ENCODE data around the gene F2RL2. TPM values are rescaled to one million over a fixed set of nuclear protein-coding genes. Genes with fewer than 3 reads are reported as not detected.

Gene F2RL2
- total RNA-seq, 1 donor from 2014 or later = 26.0 TPM

DNA sequence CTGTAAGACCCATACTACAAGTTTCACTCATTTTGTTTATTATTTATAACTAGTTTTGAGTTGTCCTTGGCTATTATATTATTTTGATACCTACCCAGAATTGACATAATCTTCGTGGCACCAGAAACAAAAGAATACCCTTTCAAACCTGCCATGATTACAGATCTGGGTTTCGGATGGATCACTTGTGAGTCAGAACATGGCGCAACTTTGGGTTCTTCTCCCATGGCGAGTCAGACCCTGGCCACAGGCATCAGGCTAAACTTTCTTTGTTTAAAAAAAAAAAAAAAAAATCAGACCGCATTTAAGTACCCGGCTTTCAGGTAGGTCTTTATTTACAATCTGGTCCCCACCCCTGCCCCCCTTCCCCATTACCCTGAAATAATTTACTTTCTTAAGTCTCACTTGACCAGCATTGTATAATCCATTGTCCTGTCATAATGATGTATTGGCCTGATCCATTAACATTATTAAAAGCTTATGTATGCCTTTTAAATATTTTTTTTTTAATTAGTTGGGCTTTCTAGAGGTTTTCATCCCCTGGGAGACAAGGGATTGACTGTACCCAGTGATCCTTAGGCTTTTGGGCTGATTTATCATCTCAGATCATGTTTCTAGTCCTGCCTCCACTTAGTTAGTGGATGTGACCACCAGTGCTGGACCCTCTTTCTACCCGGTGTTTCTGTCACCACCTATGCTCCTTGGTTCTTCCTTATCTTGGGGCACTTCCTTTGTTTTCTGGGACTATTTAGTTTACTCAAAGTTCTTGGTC is 43.9 kb downstream of the F2RL2 start:
- TF ChIP-seq, protein P1, sequence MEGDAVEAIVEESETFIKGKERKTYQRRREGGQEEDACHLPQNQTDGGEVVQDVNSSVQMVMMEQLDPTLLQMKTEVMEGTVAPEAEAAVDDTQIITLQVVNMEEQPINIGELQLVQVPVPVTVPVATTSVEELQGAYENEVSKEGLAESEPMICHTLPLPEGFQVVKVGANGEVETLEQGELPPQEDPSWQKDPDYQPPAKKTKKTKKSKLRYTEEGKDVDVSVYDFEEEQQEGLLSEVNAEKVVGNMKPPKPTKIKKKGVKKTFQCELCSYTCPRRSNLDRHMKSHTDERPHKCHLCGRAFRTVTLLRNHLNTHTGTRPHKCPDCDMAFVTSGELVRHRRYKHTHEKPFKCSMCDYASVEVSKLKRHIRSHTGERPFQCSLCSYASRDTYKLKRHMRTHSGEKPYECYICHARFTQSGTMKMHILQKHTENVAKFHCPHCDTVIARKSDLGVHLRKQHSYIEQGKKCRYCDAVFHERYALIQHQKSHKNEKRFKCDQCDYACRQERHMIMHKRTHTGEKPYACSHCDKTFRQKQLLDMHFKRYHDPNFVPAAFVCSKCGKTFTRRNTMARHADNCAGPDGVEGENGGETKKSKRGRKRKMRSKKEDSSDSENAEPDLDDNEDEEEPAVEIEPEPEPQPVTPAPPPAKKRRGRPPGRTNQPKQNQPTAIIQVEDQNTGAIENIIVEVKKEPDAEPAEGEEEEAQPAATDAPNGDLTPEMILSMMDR (IDR thresholded peaks at IDR 0.05; ENCODE audit: insufficient read depth, low read depth, low read length) = no peak
- no peak for TF ChIP-seq EZH2 (IDR thresholded peaks at IDR 0.05; ENCODE audit: insufficient read depth, low read length)
- Histone ChIP-seq H3K9ac (ENCODE audit: low read length) (no peak overlapping the region), H3K4me3 (ENCODE audit: insufficient read depth, low read depth, low read length) (no peak overlapping the region), H3K4me2 (ENCODE audit: low read length) (no peak overlapping the region), H3K9me3 (ENCODE audit: insufficient read depth, low read depth, low read length) (no peaks in the 10 kb centered on the region), H2AFZ (ENCODE audit: low read depth, low read length) (no peak overlapping the region), H4K20me1 (ENCODE audit: insufficient read depth, low read length) (no peaks in the 10 kb centered on the region), H3K4me1 (ENCODE audit: insufficient read depth, low read length) (peaks cover 7% of the 10 kb centered on the region), H3K79me2 (ENCODE audit: insufficient read depth, low read length) (no peaks in the 10 kb centered on the region), H3K27ac (ENCODE audit: low read depth, low read length) (no peak overlapping the region), H3K36me3 (ENCODE audit: insufficient read depth, low read length) (no peaks in the 10 kb centered on the region), H3K27me3 (ENCODE audit: insufficient read depth, low read length) (no peaks in the 10 kb centered on the region)
- Mint-ChIP-seq H3K27ac (ENCODE audit: unreplicated experiment) (no peak overlapping the region), H3K9me3 (ENCODE audit: unreplicated experiment) (no peaks in the 10 kb centered on the region), H3K4me3 (ENCODE audit: unreplicated experiment) (no peak overlapping the region), H3K36me3 (ENCODE audit: low read depth, unreplicated experiment) (no peaks in the 10 kb centered on the region), H3K4me1 (ENCODE audit: low read depth, unreplicated experiment) (peaks cover 12% of the 10 kb centered on the region), H3K27me3 (ENCODE audit: low read depth, unreplicated experiment) (no peaks in the 10 kb centered on the region)
- DNase-seq (ENCODE audit: low read depth) (peak; percentile 27), FAIRE-seq (no peak)

DNA sequence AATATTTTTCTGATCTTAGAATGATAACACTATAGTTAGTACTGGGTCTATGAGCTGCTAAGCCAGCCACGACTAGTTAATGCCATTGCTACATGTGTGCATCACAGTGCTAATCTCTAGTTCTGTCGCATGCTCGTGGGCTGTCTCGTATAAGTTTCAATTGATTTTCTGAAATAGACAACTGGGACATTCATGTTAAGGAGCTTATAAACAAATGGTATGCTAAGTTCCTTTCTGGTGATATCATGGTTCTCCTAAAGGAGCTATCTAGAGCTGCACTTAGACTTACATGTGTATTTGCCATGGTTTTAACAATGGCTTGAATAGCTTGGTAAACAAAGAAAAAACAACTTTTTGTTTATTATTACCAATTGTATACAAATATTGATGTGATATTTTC is 46.2 kb downstream of the F2RL2 start:
- Histone ChIP-seq H3K4me3 (ENCODE audit: insufficient read depth, low read depth, low read length) (no peak overlapping the region), H3K4me2 (ENCODE audit: low read length) (no peak overlapping the region), H2AFZ (ENCODE audit: low read depth, low read length) (no peak overlapping the region), H4K20me1 (ENCODE audit: insufficient read depth, low read length) (no peaks in the 10 kb centered on the region), H3K27ac (ENCODE audit: low read depth, low read length) (no peak overlapping the region), H3K9me3 (ENCODE audit: insufficient read depth, low read depth, low read length) (no peaks in the 10 kb centered on the region), H3K27me3 (ENCODE audit: insufficient read depth, low read length) (no peaks in the 10 kb centered on the region), H3K4me1 (ENCODE audit: insufficient read depth, low read length) (no peaks in the 10 kb centered on the region), H3K79me2 (ENCODE audit: insufficient read depth, low read length) (no peaks in the 10 kb centered on the region), H3K36me3 (ENCODE audit: insufficient read depth, low read length) (no peaks in the 10 kb centered on the region), H3K9ac (ENCODE audit: low read length) (no peak overlapping the region)
- Mint-ChIP-seq H3K4me1 (ENCODE audit: low read depth, unreplicated experiment) (peaks cover 6% of the 10 kb centered on the region), H3K36me3 (ENCODE audit: low read depth, unreplicated experiment) (no peaks in the 10 kb centered on the region), H3K4me3 (ENCODE audit: unreplicated experiment) (no peak overlapping the region), H3K27me3 (ENCODE audit: low read depth, unreplicated experiment) (no peaks in the 10 kb centered on the region), H3K9me3 (ENCODE audit: unreplicated experiment) (no peaks in the 10 kb centered on the region), H3K27ac (ENCODE audit: unreplicated experiment) (no peak overlapping the region)
- TF ChIP-seq, protein P1 (IDR thresholded peaks at IDR 0.05; ENCODE audit: insufficient read depth, low read depth, low read length) = no peak
- no peak for TF ChIP-seq EZH2 (IDR thresholded peaks at IDR 0.05; ENCODE audit: insufficient read depth, low read length)
- FAIRE-seq = no peak
- no peak for DNase-seq (ENCODE audit: low read depth)

DNA sequence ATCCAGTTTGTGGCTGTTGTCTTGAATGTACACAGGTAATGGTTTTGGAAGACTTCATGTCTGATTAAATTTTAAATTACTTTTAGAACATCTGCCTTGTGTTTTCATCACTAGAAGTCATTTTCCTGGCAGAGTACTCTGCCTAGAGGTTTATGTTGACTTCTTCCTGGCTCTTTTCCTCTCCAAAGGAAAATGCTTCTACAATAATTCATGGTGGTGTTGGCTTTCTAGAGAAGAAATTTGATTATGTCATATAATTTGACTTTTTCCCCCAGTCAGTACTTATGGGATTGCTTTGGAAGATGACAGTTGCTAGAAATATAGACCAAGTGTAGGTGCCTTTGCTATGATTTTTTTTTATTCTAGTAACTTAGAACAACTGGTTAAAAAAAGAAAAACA is 46.8 kb downstream of the F2RL2 start:
- Mint-ChIP-seq H3K36me3 (ENCODE audit: low read depth, unreplicated experiment) (no peaks in the 10 kb centered on the region), H3K9me3 (ENCODE audit: unreplicated experiment) (no peaks in the 10 kb centered on the region), H3K4me3 (ENCODE audit: unreplicated experiment) (no peak overlapping the region), H3K4me1 (ENCODE audit: low read depth, unreplicated experiment) (peaks cover 3% of the 10 kb centered on the region), H3K27me3 (ENCODE audit: low read depth, unreplicated experiment) (no peaks in the 10 kb centered on the region), H3K27ac (ENCODE audit: unreplicated experiment) (no peak overlapping the region)
- Histone ChIP-seq H3K4me3 (ENCODE audit: insufficient read depth, low read depth, low read length) (no peak overlapping the region), H3K4me1 (ENCODE audit: insufficient read depth, low read length) (no peaks in the 10 kb centered on the region), H3K9me3 (ENCODE audit: insufficient read depth, low read depth, low read length) (no peaks in the 10 kb centered on the region), H2AFZ (ENCODE audit: low read depth, low read length) (no peak overlapping the region), H4K20me1 (ENCODE audit: insufficient read depth, low read length) (no peaks in the 10 kb centered on the region), H3K27ac (ENCODE audit: low read depth, low read length) (no peak overlapping the region), H3K9ac (ENCODE audit: low read length) (no peak overlapping the region), H3K36me3 (ENCODE audit: insufficient read depth, low read length) (no peaks in the 10 kb centered on the region), H3K79me2 (ENCODE audit: insufficient read depth, low read length) (no peaks in the 10 kb centered on the region), H3K27me3 (ENCODE audit: insufficient read depth, low read length) (no peaks in the 10 kb centered on the region), H3K4me2 (ENCODE audit: low read length) (no peak overlapping the region)
- no peak for TF ChIP-seq EZH2 (IDR thresholded peaks at IDR 0.05; ENCODE audit: insufficient read depth, low read length)
- TF ChIP-seq, protein P1 (IDR thresholded peaks at IDR 0.05; ENCODE audit: insufficient read depth, low read depth, low read length) = no peak
- no peak for FAIRE-seq
- DNase-seq (ENCODE audit: low read depth) = no peak
